ENCODE data around the gene NFE2L3. TPM values are rescaled to one million over a fixed set of nuclear protein-coding genes. Genes with fewer than 3 reads are reported as not detected.
"Not testable (repeated sequence)": the region's sequence is repeated elsewhere in the genome, so short reads cannot be mapped to it uniquely, and the experiment has no call there.

NFE2L3 gene
- total RNA-seq, 4 donors from 2014 or later = 2.0 to 8.4 (median 5.6) TPM

- H3K27ac ChIP-seq = peak overlapping the region in 3 of 4 donors; percentile 36 to 51 (median 47)
- no peaks in the 10 kb centered on the region for H3K36me3 ChIP-seq
- TF ChIP-seq POLR2A (IDR thresholded peaks at IDR 0.05) = no peak
- TF ChIP-seq CTCF (IDR thresholded peaks at IDR 0.05) = no peak
- intact Hi-C loops (cut with DNase I) = no loop called here
- 37 to 40% methylated on average over 16 to 19 of the region's 20 CpGs for WGBS, 2 donors
- DNase-seq = no peak
- peak overlapping the region in 1 of 4 donors; percentile 46 for H3K4me3 ChIP-seq
- H3K4me1 ChIP-seq = peaks cover 6 to 60% (median 29%) of the 10 kb centered on the region in 3 donors
- H3K27me3 ChIP-seq = peaks cover 0 to 27% (median 0%) of the 10 kb centered on the region in 4 donors
- H3K9me3 ChIP-seq = no peaks in the 10 kb centered on the region
These were observed 4.7 kb downstream of the NFE2L3 start for GRCh38 chr7:26156451-26157420.

GRCh38 chr7:26157520-26158105 is 5.6 kb downstream of the NFE2L3 start:
- H3K9me3 ChIP-seq = no peaks in the 10 kb centered on the region
- peaks cover 6 to 54% (median 29%) of the 10 kb centered on the region in 3 donors for H3K4me1 ChIP-seq
- no peak overlapping the region for H3K27ac ChIP-seq
- H3K4me3 ChIP-seq = no peak overlapping the region
- intact Hi-C loops (cut with DNase I) = no loop called here
- DNase-seq = no peak
- TF ChIP-seq CTCF (IDR thresholded peaks at IDR 0.05) (no peak), POLR2A (IDR thresholded peaks at IDR 0.05) (no peak)
- H3K27me3 ChIP-seq = peaks cover 0 to 18% (median 0%) of the 10 kb centered on the region in 4 donors
- no peaks in the 10 kb centered on the region for H3K36me3 ChIP-seq
- WGBS, 2 donors = 54 to 58% methylated on average over 4 of the region's 4 CpGs

DNA sequence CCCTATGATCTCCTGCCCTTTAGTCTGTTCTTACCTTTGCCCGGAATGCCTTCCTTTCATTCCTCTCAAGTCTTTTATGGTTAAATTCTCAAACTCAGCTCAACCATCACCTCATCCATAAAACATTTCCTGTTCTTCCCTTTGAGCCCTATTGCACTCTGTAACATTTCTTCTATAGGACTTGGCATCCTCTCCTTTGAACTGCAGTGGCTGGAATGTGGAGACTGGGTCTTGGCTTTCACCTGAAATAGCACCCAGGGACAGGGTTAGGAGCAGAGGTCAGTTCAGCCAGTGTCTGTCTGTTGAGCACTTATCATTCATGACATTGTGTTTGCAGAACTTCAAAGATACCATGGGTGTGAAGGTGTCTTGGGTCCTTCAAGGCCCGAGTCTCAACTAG is 7.2 kb downstream of the NFE2L3 start:
- Histone ChIP-seq H3K27me3 (peaks cover 0 to 7% (median 0%) of the 10 kb centered on the region in 4 donors), H3K4me1 (peaks cover 6 to 38% (median 18%) of the 10 kb centered on the region in 3 donors), H3K36me3 (no peaks in the 10 kb centered on the region), H3K27ac (no peak overlapping the region), H3K9me3 (no peaks in the 10 kb centered on the region), H3K4me3 (no peak overlapping the region)
- WGBS, 2 donors = 68 to 100% methylated on average over 2 of the region's 2 CpGs
- DNase-seq = no peak
- intact Hi-C loops (cut with DNase I) = no loop called here
- TF ChIP-seq POLR2A (IDR thresholded peaks at IDR 0.05) = no peak
- TF ChIP-seq CTCF (IDR thresholded peaks at IDR 0.05) = no peak

- H3K27me3 ChIP-seq = no peaks in the 10 kb centered on the region
- TF ChIP-seq POLR2A (IDR thresholded peaks at IDR 0.05) (no peak), CTCF (IDR thresholded peaks at IDR 0.05) (no peak)
- 90 to 100% methylated on average over 2 of the region's 2 CpGs for WGBS, 2 donors
- no peaks in the 10 kb centered on the region for H3K9me3 ChIP-seq
- H3K36me3 ChIP-seq = no peaks in the 10 kb centered on the region
- no peak for DNase-seq
- peaks cover 1 to 21% (median 8%) of the 10 kb centered on the region in 3 donors for H3K4me1 ChIP-seq
- no peak overlapping the region for H3K27ac ChIP-seq
- intact Hi-C loops (cut with DNase I) = no loop called here
- H3K4me3 ChIP-seq = no peak overlapping the region
These were observed 8.9 kb downstream of the NFE2L3 start for GRCh38 chr7:26160896-26161295.

DNA sequence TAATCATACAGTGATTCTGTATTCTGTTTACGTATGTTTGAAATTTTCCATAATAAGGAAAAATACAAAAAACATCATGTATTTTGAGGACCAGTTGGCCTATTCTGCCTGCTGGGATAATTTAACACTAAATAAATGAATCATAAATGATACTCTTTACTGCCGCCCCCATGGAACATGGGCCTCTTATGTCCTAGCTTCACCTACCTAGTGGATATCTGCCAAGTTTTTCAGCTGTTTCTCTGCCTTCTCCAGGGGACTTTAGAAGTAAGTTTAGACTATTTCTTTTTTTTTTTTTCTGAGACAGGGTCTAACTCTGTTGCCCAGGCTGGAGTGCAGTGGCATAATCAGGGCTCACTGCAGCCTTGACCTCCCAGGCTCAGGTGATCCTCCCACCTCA is 10.4 kb downstream of the NFE2L3 start:
- Histone ChIP-seq H3K27me3 (no peaks in the 10 kb centered on the region), H3K9me3 (no peaks in the 10 kb centered on the region), H3K27ac (no peak overlapping the region), H3K4me1 (peaks cover 0 to 21% (median 6%) of the 10 kb centered on the region in 3 donors), H3K4me3 (no peak overlapping the region), H3K36me3 (no peaks in the 10 kb centered on the region)
- DNase-seq = no peak
- WGBS, 2 donors = 78 to 83% methylated on average over 2 of the region's 2 CpGs
- TF ChIP-seq POLR2A (IDR thresholded peaks at IDR 0.05) (no peak), CTCF (IDR thresholded peaks at IDR 0.05) (no peak)
- intact Hi-C loops (cut with DNase I) = no loop called here

DNA sequence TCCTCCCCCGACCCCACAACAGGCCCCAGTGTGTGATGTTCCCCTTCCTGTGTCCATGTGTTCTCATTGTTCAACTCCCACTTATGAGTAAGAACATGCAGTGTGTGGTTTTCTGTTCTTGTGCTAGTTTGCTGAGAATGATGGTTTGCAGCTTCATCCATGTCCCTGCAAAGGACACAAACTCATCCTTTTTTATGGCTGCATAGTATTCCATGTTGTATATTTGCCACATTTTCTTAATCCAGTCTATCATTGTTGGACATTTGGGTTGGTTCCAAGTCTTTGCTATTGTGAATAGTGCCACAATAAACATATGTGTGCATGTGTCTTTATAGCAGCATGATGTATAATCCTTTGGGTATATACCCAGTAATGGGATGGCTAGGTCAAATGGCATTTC is 11.8 kb downstream of the NFE2L3 start:
- H3K9me3 ChIP-seq; DNase-seq; H3K36me3 ChIP-seq; H3K4me3 ChIP-seq; H3K27me3 ChIP-seq; H3K27ac ChIP-seq; intact Hi-C loops (cut with DNase I): not testable (repeated sequence)
- peaks cover 0 to 19% (median 6%) of the 10 kb centered on the region in 3 donors for H3K4me1 ChIP-seq
- 50% methylated on average over 1 of the region's 1 CpG; no CpG with 5 or more reads in 1 of the 2 donors for WGBS, 2 donors

Data from esophagus squamous epithelium (tissue), 5 donors.